ENCODE results near the gene A2ML1.
"Not testable (repeated sequence)": the region's sequence is repeated elsewhere in the genome, so short reads cannot be mapped to it uniquely, and the experiment has no call there.

A2ML1 gene

DNA sequence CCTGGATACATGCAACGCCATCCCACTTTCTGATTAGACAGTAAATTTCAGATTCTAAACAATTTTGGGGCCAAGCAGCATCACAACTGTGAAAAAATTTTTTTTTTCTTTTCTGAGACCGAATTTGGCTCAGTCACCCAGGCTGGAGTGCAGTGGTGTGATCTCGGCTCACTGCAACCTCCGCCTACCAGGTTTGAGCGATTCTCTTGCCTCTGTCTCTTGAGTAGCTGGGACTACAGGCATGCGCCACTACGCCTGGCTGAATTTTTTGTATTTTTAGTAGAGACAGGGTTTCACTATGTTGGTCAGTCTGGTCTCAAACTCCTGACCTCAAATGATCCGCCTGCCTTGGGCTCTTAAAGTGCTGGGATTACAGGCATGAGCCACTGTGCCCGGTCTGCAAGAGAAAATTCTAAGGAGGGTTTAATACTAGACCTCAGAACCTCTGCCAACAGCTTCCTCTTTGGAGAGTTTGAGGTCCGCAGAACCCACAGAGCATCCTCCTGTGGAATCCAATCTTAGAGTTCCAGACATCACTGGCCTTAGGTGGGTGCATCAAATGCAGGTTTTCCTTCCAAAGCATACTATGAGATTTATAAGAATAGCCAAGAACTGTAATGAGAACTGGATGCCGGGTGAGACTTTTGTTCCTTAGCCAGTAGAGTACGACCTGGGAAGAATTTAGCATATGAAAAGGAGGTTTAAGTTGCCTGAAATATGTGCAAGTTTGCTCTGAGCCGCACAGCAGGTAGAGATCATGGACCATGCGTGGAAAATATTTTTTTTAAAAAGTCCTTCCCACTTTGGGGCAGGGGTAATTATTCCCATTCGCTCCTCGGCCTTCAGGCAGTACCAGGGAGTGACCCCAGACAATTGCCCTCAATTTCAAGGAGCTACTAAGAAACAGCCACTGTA lies 84.1 kb downstream of the A2ML1 start:
- DNase-seq: no peak

DNA sequence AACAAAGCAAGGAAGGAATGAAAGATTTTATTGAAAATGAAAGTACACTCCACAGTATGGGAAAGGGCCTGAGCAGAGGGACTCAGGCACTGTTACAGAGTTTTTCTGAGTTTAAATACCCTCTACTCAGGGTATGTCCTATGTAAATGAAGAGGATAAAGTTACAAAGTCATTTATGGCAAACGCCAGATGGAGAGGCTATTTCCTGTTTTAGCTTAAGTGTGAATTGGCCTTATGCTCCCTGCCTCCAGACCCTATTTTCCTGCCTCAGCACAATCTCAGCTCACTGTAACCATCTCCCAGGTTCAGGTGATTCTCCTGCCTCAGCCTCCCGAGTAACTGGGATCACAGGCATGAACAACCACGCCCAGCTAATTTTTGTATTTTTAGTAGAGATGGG lies 85.1 kb downstream of the A2ML1 start:
- DNase-seq: no peak

DNA sequence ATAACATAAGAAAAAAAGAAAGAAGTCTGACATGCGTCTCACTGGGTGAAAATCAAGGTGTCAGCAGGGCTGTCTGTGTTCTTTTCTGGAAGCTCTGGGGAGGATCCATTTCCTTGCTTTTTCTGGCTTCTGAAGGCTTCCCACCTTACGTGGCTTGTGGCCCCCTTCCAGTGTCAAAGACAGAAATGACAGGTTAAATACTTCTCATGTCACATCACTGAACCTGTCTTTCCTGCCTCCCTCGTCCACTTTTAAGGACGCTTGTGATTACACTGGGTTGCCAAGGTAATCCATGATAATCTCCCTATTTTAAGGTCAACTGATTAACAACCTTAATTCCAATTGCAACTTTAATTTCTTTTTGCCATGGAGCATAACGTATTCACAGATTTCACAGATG lies 87.3 kb downstream of the A2ML1 start:
- DNase-seq: no peak

DNA sequence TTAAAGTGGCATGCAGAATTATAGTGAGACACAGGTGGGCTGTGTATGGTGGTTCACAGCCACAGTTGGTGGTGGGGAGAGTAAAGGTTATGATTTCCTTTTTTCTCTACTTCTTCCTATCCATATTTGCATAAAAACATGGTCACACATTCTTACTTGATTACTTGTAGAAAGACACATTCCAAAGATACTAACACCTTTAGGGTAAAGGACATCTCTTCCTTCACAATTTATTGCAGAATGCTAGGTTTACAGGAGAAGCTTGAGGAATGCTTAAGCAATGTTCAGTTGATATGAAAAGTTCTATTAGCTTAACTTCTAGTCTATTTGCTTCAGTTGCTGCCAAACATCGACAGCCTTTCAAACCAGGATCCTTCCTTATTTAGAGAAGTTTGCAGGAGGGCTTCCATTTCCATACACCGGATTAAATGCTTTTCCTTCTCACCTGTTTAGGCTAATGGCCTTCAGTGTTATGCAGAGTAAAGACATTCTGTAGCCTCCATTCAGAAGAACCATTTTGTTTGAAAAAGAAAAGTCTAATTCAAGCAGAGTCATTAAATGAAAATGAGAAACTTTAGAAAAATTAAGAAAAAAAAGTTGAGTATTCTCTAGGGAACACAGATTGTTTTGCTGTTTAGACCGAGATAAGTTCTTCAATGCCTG lies 89.3 kb downstream of the A2ML1 start:
- no peak for DNase-seq

DNA sequence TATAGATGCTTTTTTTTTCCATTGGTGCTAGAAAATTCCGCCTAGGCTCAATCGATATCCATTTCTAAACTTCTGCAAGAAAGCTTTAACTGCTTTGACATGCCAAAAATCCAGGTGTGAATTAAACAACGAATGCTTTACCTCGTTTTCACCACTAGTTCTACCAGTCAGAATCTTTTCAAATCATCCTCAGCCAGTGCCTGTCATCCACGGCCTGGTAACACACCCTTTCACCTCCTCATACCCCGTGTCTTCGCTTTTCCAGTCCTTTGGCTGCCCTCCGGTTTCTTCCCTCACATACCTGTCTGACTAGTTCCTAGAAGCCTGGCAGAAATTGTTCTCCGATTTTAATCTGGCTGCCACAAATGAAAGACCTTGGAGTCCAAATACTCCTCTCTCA lies 90.5 kb downstream of the A2ML1 start:
- DNase-seq: peak in 4 of 56 donors; percentile 1 to 7 (median 4)

DNA sequence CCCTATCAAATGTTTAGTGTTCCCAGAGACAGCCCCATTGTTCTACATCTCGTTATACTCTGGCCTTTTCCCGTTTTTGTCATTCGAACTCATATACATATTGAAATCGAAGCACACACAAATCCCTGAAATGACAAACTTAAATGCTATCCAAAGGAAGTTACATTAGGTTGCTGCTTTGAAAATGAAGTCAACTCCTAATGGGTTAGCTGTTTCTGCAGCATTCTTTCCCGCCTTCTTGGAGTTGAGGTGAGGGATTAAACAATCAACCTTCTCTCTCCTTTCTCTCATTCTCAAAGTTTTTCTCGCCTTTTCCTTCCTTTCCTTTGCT lies 91.2 kb downstream of the A2ML1 start:
- DNase-seq: no peak

DNA sequence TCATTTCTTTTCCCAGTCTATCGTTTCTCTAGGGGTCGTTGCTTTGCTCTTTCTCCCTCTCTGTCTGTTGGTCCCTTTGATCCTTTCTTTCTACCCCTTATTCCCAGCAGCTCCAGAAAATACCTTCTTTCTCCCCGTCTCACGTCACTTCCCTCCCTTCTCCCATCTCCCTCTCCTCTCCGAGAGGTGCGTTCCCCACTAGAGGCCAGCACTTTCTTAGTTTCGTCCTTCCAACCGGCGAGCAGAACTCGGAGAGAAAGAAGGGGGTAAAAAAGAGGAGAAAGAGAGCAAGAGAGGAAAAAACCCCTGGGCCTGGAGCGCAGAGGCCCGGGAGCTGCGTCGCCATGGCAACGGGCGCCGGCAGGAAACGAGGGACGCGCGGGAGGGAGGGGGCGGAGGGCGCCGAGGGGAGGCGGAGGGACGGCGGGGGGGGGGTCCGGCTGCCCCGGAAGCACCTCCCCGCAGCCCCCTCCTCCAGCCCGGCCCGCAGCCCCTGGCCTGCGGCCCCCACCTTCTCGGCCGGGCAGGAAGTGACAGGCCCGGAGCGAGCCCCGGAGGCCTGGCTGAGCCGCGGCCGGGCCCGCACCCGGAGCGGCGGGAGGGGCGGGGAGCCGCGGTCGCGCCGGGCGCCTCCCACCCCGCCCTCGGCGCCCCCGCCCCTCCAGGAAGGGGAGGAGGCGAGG lies 91.8 kb downstream of the A2ML1 start, which contains the start of gene PHC1:
TSS of gene PHC1 (plus strand) at position 477 of the 683 bp plus-strand sequence. CDS start 3,169 bp downstream, outside the sequence.
- DNase-seq: peak in 54 of 56 donors; percentile 22 to 86 (median 67)

DNA sequence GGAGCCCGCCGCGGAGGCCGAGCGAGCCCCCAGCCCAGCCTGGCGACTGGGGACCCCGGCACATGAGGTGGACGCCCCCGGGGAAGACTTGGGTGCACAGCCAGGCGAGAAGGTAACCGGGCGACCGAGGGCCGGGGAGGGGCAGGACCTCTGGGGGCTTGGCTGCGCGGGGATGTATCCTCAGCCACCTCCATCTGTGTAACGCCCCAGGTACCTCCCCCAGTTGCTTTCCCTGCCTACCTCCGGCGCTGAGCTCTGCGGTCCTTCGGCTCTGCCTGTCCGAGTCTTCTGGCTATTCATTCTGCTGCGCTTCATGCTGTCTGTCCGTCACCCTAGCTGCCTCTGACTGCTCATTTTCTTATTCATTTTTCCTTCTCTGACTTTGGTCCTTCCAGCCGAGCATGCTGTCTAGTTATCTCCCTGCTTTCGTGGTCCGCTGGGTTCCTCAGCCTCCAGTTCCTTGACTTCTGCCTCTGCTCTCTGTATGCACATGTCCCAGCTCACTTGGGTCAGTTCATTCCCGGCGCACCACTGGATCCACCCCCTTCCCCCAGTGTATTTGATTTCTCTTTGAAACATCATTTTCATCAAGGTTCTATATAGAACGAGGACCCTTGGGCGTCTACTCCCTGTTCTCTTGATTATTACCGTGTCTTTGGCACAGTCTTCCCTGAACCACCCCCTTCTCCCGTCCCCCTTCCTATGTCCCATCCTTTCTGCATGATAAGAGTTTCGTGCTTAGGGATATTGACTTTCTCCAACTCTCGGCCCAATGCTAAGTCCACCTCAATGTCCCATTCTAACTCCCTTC lies 92.5 kb downstream of the A2ML1 start:
- peak in 37 of 56 donors; percentile 5 to 62 (median 23) for DNase-seq

DNA sequence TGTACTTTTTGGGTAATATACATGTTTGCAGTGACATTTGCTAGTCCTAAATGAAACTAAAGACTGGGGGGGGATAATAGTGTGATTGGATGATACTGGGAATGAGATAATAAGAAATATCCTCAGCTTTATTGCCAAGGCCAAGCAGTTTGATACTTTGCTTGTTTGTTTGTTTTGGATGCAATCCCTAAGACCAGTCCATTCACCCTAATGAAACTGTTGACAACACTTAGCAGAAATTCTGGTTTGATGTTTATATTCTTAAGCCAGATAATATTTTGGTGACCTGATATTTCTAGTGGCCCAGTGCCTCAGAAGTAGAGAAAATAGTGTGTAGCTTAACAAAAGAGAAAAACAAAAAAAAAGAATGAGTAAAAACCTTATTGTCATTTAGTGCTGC lies 93.7 kb downstream of the A2ML1 start:
- DNase-seq: no peak

DNA sequence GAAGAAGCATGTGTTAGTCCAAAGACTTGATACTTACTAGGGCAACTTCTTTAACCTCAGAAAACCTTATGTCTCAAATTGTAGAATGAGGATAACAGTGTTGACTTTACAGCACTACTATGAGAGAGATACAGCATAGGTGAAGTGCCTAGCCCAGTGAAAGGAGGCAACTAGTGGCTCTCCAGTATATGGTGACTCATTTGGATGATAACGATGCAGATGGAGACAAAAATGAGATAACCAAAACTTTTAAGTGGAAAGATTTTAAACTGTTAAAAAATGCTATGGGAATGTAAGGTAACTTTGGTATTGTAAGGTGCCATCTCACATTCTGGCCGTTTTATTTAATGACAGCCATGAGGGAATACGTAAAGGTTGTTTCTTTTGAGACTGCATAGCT lies 94.6 kb downstream of the A2ML1 start:
- no peak for DNase-seq

DNA sequence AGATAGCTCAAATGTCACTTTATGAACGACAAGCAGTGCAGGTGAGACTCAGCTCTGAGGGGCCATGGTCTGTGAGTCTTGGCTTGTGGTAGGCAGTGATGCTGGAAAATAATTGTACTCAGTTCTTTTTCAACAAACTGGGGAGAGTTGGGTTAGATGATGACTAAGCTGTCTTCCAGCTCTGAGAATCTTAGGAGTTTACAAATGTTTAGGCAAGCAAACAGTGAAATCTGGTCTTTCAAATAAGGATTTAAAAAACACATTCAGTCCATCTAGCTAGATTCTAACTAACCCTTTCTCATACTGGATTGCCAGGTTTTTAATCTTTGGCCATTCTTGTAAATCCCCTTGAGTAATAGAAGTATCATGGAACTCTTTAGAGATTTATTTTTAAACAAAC lies 95.3 kb downstream of the A2ML1 start:
- no peak for DNase-seq

DNA sequence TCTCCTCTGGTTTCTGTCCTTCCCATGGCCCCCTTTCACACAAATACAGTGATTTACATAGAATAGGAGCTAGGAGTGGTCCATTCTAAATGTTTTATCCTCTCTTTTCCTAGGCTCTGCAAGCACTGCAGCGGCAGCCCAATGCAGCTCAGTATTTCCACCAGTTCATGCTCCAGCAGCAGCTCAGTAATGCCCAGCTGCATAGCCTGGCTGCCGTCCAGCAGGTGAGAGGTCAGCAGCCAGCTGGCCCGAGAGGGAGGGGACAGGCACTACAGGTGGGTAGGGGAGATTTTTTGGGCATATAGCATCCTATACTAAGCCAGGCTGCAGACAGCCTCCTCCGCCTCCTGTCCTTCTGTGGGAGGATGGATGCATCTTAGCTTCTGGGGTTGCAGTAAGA lies 97.2 kb downstream of the A2ML1 start:
- DNase-seq: not testable (repeated sequence)

DNA sequence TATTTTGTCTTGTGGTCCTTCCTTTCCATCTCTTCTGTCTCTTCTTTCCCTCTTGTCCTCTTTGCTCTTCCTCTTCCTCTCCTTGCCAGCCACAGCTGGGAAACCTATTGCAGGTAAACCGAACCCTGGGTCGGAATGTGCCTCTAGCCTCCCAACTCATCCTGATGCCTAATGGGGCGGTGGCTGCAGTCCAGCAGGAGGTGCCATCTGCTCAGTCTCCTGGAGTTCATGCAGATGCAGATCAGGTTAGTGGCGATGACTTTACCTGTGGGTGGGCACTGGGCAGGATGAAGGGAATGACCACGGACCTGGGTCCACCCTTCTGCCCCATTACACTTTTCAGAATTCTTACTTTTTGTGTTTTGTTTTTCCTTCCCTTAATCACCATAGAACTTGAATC lies 100.1 kb downstream of the A2ML1 start:
- no peak for DNase-seq
